HG02759 (cell line): ENCODE data around the gene POLR2L.

Experiments
- ATAC-seq: cut with Tn5 transposase; IDR thresholded peaks from one replicate; pipeline ENCODE4 v1.9.1; 2021; ENCODE audit warnings: mild to moderate bottlenecking, moderate library complexity; ENCODE audit not compliant: unreplicated experiment

Gene POLR2L

GRCh38 chr11:813456-814096, 28.8 kb downstream of the POLR2L start:
- ATAC-seq: no peak

GRCh38 chr11:813072-813455, 29.3 kb downstream of the POLR2L start:
- no peak for ATAC-seq

- no peak for ATAC-seq
Observed at GRCh38 chr11:812390-812789, 29.9 kb downstream of the POLR2L start.

DNA sequence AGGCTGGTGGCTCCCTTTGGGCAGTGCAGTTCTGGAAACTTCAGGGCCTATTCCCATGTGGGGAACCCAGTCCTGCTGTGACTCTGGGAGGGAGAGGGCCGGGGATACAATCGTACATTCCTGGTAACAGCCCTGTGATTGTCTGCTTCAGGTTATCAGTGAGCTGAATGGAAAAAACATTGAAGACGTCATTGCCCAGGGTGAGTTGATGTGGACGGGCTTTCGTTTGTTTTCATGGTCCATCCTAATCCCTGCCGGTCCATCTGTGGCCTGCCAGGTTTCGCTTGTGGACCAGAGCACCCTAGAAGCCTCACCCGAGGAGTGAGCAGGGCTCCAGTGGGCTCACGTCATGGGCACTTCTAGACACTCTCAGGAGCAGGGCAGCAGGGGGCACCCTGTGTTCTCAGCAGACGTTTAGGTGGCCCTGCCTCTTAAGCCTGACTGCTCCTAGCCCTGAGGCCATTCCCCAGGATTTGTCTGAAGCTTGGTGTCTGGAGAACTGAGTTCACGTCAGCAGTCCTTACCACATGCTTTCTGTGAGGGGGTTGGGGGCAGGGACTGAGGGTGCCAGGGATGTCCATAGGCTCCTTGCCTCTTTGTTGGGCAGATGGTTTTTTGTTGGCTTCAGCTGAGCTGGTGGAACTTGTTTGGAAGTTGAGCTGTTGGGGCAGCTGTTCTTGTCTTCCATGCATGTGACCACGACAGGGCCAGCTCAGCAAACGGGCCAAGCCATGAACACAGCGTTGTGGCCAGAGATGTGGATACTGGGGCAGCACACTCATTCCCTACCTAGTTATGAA, 30.7 kb downstream of the POLR2L start:
- ATAC-seq: no peak

DNA sequence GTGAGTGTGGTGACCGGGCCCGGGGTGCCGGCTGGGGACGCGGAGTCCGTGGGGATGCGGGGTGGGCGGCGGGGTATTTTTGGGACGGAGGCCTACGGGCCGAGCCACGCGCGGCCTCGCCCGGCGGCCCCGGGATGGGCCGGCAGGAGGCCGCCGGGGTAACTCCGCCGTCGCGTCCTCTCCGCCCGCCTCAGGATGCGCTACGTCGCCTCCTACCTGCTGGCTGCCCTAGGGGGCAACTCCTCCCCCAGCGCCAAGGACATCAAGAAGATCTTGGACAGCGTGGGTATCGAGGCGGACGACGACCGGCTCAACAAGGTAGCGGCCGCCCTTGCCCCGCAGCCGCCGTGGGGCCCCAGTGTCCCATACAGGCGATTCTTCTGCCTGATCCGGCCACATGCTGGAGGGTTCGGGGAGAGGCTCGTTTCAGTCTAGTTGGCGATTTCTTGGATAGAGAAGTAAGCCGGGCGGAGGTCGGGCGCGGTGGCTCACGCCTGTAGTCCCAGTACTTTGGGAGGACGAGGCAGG, 32.2 kb downstream of the POLR2L start:
- ATAC-seq: peak; percentile 9

GRCh38 chr11:809287-810039, 32.9 kb downstream of the POLR2L start, which contains the start of gene RPLP2:
Gene RPLP2, plus strand, starts transcription at chr11:809967. Its CDS starts 268 bp downstream, at chr11:810235.
- ATAC-seq: peak; percentile 78

DNA sequence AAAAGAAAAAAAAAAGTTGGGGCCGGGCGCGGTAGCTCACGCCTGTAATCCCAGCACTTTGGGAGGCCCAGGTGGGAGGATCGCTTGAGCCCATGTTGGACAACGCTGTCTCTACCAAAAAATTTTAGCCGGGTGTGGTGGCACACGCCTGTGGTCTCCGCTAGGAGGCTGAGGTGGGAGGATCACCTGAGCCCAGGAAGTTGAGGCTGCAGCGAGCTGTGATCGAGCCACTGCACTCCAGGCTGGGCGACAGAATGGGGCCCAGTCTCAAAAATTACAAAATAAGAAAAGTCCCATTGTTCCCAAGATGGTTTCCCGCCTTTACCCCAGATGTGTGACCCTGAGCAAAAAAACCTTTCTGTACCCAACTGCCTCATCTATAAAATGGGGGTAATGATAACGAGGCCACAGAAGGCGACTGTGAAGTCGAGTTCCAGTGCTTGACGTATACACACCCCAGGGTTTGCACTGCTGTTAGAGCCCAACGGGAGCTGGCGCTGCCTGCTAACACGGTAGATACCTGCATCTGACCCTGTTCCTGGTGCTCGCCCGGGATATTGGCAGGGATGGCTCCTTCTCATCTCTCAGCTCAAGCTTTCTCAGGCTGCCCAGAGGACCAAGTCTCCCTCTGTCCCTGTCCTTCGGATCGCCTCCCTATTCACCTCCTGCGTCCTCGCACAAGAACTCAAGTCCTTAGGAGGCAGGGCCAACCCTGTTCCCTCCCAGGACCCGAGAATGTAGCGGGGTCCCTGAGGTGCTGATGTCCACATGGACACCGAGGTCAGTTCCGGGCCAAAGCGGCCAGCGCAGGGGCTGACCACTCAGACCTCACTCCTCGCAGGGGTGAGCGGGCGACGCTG, 33.7 kb downstream of the POLR2L start:
- ATAC-seq: no peak

- ATAC-seq: no peak
Observed at GRCh38 chr11:804599-804964, 37.7 kb downstream of the POLR2L start.

DNA sequence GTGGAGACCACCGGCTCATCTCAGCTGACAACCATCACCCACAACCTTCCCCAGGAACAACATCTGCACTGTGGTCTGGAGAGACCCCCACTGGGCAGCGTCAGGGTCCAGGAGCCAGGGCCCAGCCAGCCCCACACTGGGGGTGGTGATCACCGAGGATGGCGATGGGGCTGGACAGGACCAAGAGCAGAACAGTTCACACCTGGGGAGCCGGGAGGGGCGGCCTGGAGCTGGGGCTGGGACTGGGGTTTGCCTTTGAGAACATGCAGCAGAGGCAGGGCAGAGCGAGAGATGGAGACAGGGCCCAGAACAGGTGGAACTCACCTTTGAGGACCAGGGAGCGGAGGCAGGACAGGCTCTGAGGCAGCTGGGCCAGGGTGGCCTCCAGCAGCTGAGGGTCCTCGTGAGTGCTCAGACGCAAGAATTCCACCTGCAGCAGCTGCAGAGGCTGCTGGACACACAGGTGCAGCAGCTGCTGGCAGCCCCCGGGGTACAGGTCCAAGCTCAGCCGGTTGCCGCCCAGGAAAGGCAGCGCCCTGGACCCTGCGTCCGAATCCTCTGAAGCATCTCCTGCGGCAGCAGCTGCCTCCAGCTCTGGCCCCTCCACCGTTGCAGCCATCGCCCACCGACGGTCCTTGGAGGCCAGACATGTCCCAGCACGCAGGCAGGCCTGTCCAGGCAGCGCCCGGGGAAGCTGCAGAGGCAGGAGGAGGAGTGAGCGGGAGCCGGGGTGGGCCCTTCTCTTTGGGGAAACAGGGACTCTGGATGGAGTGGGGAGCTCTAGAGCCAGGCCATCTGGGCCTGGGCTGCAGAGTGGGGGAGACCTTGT, 38.3 kb downstream of the POLR2L start:
- no peak for ATAC-seq

DNA sequence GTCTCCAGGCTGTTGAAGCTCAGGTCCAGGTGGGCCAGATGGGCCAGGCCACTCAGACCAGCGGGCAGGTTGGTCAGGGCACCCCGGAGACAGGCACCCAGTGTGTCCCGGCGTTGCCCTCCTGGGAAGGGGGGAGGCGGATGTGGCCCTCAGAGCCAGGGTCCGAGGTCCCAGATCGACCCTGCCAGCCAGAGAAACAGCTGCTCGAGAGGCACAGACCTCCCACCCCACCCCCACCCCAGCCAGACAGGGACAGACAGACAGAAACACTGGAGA, 38.9 kb downstream of the POLR2L start:
- ATAC-seq: no peak

DNA sequence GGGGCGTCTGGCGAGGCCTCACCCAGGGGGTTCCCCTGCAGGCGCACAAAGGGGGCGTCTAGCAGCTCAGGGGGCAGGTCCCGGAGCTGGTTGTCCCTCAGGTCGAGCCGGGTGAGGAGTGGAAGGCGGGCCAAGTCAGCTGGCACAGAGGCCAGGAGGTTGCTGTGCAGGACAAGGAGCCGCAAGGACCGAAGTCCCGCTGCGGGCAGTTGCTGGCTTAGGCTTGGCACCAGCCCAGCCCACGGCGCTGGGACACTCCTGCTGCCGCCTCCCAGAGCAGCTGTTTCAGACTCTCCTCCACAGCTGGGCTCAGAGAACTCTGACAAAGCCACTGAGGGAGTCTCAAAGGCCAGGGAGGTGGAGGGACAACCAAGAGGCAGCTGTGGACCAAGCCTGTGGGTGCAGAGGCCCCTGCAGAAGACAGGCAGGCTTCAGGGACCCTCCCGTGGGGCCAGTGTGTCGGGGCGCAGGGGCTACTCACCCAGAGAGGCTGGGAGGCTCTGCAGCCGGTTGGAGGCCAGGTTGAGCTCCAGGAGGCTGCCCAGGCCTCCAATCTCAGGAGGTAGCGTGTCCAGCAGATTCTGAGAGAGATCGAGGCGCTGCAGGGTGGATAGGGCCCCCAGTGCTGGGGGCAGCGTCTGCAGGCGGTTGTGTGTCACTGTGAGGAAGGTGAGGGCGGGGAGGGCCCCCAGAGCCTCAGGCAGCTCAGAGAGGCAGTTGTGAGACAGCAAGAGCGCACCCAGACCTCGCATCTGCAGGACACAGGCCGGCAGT, 39.4 kb downstream of the POLR2L start:
- no peak for ATAC-seq

DNA sequence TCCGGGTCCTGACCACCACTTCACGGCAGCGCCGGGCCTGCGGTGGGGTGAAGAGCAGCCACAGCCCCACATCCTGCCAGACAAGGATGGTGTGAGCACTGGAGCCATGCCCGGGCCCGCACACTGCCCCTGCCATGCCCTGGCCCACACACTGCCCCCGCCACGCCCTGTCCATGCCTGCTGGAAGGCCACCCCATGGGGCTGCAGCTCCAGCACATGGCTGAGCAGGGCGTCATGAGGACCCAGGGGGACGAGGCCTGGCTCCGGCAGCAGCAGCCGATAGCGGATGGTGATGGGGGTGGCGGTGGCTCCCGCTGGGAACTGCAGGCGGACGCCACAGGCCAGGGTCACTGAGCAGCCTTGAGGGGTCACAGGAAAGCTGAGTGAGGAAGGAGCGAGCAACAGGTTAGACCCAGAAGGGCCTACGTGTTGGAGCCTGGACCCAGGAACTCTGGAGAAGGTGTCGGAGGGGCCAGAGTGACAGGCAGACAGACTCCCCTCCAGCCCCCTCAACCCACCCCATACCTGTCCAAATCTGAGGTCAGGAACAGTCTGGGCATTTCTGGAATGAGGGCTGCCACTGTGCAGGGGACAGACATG, 40.2 kb downstream of the POLR2L start:
- no peak for ATAC-seq

GRCh38 chr11:801097-801780, 41.1 kb downstream of the POLR2L start:
- no peak for ATAC-seq

- ATAC-seq: no peak
Observed at GRCh38 chr11:800473-800872, 41.9 kb downstream of the POLR2L start.

DNA sequence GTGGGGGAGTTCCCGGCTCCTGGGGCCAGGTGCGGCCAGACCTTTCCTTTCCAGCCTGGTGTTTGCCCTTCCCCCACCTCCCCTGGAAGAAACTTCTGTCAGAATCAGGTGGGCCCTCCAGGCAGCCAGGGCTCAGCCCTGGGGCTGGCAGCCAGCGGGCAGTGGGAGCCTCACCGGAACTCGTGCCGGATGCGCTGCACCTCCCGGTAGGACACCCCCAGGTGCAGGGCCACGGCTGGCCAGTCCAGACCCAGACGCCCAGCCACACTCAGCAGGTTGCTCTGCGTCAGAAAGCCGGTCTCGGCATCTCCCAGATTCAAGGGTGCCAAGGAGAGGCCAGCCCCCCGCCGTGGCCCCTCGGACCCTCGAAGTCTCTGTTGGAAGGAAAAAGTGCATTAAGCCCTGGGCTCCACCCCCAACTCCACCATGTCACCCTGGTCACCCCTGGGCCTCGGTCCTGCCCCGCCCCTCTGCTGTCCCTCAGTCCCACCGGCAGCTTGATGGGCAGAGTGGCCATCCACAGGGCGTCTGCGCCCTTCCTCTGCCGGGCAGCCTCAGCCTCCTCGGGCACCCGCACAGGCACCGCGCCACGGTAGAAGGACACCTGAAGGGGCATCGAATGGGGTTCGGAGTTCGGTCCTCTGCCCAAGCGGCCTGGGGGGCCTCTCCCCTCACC, 42.5 kb downstream of the POLR2L start:
- ATAC-seq: no peak

GRCh38 chr11:798093-798713, 44.1 kb downstream of the POLR2L start, which contains the start of gene SLC25A22:
Gene SLC25A22, minus strand, starts transcription at chr11:798281. Its CDS starts 3,275 bp downstream, at chr11:795006.
- ATAC-seq: peak; percentile 69
